GM18517 (cell line): ENCODE results near the gene TSHZ2.
"Not testable (repeated sequence)": the region's sequence is repeated elsewhere in the genome, so short reads cannot be mapped to it uniquely, and the experiment has no call there.

Experiments
- ATAC-seq: cut with Tn5 transposase; IDR thresholded peaks from one replicate; pipeline ENCODE4 v1.9.1; 2021; ENCODE audit warnings: mild to moderate bottlenecking, moderate library complexity; ENCODE audit not compliant: unreplicated experiment

Gene TSHZ2

DNA sequence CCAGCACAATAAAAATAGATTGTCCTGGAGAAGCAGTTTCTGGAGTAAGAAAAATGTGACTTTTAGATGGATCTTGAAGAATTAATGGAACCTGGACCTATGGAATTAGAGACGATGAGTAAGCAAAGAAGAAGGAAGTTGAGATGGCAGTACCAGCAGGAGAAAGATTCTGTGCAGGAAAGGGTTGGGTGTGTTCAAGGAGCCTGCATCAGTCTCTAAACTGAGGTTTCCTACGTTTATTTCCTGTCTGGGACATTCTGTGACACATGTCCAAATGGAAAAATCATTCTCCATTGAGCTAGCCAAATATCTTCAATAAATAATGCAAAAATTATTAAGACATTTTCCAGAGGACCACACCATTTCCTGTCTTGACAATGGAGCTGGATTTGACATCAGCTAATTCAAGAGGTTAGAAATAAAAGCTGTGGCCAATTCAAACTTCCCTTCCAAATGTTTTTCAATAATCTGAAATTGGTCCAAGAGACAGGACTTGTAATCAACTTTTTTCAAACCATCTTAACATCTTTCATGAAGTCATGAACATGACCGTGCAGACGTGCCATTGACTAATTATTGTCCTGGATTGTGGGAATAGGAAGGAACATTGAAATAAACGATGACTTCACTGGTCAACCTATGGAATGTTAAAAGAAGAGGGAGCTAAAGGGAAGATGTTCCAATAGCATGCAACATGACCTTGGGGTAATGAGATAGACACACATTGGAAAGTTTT lies 423.2 kb downstream of the TSHZ2 start:
- ATAC-seq: no peak

DNA sequence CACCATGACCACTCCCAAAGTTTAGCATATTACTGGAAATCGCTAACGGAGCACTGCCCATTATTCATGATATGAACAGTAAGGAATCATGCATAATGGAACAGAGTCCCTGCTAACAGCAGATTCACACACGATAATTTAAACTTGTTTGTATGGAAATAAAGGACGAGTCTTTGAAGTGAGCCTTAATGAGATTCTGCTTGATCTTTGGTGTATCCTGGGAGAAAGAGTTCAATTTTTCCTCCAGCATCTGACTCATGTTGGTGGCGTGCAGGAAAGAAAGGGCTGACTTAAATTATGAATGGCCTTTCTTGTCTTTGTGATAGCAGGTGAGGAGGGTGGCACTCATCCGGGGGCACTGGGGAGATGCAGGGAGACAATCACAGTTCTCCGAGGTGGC lies 426.9 kb downstream of the TSHZ2 start:
- no peak for ATAC-seq

DNA sequence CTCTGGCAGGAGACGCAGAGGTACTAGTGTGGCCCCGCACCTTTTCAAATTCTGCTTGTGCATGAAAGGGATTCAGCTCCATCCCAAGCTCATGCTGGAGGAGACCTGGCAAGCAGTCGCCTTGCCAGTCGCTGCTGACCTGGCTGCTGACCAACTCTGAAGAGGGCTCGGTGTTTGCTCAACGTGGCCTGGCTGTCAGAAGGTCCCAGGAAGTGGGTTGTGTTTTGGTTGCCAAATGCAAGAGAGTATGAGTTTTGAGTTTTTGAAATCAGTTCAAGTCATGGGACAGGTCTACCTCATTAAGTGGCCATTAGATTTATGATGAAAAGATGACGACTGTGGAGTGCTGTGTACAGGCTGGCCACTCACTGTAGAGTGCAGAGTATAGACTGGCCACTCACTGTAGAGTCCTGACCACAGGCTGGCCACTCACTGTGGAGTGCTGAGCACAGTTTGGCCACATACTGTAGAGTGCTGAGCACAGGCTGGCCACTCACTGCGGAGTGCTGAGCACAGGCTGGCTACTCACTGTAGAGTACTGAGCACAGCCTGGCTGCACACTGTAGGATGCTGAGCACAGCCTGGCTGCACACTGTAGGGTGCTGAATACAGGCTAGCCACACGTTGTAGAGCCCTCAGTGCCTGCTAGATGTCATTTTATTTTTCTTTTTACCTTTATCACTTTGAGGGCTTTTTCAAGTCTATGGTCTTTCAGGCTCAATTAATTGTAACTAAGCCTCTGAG lies 427.6 kb downstream of the TSHZ2 start:
- ATAC-seq: no peak

DNA sequence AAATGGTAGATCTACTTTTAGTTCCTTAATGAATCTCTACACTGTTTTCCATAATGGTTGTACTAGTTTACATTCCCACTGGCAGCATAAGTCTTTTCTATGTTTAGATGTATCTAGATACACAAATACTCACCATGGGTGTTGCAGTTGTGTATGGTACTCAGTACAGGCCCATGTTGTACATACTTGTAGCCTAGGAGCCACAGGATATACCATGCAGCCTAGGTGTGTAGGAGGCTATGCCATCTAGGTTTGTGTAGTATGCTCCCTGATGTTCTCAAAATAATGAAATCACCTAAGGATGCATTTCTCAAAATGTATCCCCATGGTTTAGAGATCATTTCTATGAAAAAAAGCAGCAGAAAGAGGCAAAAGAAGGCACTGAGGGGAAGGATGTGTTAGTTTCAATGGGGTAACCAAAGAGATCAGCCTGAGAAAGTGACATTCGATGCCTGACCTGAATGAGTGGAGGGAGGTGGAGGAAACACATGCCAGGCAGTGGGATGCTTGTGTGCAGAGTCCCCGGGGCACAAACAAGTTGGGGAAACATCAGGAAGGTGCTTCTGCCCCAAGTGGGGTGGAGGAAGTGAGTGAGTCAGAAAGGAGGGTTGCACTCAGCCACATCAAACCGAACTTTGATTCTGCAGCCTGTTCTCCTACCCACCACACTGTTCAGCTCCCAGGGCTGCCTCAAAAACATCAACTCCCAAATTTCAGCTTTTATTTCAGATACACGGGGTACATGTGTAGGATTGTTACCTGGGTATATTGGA lies 430.3 kb downstream of the TSHZ2 start:
- ATAC-seq: no peak

DNA sequence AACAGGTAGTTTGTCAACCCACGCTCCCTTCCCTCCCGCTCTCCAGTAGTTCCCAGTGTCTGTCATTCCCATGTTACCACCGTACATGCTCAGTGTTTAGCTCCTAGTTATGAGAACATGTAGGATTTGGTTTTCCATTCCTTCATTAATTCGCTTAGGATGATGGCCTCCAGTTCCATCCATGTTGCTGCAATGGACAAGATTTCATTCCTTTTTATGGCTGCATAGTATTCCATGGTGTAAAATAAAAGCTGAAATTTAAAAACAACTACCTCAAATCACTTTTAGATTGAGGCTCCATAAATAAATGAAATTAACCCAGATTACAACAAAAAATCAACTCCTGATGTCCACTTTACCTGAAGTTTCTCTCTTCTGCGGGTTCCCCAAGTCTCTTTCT lies 430.9 kb downstream of the TSHZ2 start:
- no peak for ATAC-seq

DNA sequence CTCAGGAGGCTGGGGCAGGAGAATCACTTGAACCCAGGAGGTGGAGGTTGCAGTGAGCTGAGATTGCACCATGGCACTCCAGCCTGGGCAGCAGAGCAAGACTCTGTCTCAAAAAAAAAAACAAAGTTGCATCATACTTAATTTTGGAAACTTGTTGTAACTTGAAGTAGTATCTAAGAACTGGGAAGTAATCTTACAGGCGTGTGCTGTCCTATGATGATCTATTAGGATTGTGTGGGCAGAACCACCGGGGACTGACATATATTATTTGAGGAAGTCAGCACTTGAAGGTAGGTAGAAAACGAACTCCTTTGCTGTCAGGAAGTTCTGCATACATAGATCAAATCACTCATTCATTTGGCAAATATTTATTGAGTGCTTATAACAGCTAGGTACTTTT lies 433.0 kb downstream of the TSHZ2 start:
- no peak for ATAC-seq

DNA sequence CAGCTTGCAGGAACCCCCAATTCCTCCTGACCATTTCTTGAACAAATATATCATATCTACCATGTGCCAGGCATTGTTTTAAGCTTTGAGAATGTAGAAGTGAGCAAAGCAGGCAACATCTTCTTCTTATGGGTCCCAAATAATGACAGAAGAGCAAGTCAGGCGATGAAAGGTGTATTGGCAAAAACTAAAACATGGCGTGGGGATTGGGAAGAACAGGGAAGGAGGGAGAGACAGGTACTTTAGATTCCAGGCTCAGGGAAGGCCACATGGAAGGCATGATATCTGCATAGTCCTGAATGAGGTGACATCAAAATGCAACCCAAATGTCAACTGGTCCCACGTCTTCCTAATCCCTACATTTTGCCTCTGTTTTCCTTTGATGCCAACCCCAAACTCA lies 434.4 kb downstream of the TSHZ2 start:
- no peak for ATAC-seq

DNA sequence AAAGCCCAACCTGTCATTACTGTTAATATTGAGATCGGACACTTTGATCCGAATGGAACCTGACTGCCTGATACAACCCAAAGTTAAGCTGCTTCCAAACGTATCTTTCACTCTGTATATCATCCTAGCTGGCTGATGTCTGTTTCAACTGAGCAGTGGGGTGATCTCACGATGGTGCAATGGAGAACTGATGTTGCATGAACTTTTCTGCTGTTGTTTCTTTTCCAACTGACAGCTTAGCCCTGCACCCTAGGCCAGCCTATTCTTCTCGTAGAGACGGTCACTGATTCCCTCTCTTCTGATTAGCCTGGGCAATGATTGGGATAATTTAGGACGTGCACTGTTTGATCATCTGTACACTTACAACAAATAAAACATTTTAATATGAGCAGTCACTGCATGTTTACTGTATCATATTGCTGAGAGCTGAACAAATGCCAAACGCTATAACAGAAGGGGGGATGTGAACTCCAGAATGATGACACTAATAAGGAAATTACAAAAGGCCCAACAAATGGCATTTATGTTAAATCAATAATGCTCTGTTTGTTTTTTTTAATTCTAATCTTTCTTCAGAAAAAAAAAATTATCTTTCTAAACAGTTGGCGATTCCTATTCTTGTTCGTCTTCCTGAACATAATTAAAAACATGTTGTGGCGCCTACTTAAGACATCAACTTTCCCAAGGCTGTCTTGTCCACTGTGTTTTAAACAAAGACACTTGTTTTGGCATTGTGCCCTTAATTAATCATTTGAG lies 436.7 kb downstream of the TSHZ2 start:
- no peak for ATAC-seq

DNA sequence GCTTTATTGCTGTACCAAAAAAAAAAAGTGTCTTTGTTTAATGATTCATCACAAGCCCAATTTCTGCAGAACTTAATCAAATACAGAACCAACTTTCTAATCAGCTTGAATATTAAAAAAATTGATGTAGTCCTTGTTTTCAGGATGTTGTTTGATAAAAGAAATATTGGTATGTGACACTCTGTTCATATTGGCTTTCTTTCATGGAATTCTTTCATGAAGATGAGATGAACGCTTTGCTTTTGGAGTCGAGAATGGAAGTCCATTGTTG lies 437.2 kb downstream of the TSHZ2 start:
- ATAC-seq: no peak

DNA sequence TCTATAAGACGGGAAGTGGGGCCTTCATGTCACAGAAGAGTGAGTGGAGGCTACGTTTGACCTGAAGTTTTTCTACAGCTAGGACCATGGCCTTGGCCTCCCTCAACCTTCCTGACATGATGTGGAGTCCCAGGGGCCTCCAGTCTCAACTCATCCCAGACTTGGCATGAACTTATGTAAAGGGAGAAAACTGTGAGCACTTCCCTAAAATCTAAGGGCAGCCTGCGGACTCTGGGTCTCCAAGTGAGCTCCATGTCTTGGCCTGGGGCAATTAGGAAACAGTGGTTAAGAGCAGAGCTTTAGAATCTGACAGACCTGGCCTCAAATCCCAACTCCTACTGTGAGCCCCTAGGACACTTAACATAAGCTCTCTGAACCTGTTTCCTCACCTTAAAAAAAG lies 439.0 kb downstream of the TSHZ2 start:
- ATAC-seq: no peak

DNA sequence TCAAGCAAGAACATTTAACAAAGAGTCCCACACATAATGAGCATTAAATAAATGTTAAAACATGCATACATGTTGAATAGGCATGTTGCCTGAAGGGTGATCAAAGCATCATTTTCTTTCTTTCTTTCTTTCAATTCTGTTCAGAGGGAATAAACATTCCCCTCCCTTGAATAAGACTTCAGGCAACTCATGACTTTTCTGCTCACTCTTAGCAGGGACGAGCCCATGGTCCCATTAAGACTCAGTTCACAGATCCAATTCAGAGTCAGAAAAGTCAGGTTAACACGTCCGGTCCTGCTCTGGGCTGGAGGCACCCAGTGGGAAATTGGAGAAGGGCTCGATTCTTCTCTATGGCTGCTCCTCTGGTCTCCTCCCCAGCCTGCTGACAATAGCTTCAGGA lies 439.7 kb downstream of the TSHZ2 start:
- ATAC-seq: no peak

DNA sequence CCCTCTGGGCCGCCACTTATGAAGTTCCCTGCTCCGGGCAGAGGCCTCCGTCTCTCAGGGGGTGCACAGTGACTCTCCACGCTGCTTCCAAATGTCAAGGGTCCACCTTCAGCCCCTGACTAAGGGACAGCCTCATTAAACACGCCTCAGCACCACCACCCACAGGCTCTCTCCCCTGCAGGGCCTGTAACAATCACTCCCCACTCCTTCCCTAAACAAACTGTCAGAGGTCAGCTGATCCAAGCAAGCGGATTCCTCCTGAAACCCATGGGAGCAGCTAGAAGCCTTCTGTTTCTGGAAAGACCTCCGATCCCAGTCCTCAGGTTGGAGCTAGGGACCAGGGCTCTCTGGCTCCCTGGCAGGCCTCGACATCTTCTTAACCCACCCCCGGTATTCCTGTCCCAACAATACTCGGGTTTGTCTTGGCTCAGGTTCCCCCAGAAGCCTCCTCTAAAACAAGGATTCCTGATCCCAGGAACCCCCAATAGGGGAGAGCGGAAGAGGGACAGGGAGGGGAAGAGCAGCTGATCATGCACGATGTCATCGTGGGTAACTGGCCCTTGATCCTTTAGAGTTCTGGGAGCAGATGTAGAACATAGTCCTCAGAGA lies 440.5 kb downstream of the TSHZ2 start:
- ATAC-seq: no peak

DNA sequence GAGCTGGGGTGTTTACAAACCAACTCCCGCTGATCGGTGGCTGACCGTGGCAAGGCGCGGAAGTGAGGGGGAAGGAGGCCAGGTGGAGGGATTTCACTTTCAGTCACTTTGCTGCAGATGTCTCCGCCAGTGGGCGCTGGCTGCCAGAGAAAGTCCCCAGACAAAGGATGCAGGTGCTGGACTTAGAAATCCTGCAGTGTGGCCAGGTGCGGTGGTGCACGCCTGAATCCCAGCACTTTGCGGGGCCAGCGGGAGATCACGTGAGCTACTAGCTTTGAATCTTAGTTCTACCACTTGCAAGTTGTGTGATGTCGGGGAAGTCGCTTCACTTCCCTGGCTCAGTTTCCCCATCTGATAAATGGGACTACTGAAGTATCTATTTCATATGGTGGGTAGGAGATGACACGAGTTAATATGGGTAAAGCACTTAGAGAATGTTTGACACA lies 441.1 kb downstream of the TSHZ2 start:
- peak; percentile 93 for ATAC-seq

DNA sequence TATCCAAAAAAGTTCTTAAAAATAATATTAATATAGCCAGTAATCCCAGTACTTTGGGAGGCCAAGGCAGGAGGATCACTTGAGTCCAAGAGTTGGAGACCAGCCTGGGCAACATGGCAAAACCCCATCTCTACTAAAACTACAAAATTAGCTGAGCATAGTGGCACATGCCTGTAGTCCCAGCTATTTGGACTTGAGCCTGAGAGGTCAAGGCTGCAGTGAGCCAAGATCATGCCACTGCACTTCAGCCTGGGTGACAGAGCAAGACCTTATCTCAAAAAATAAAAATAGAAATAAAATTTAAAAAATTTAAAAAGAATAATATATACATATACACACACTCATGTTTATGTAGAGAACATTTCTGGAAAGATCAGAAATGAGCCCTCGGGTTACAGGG lies 441.7 kb downstream of the TSHZ2 start:
- not testable (repeated sequence) for ATAC-seq

DNA sequence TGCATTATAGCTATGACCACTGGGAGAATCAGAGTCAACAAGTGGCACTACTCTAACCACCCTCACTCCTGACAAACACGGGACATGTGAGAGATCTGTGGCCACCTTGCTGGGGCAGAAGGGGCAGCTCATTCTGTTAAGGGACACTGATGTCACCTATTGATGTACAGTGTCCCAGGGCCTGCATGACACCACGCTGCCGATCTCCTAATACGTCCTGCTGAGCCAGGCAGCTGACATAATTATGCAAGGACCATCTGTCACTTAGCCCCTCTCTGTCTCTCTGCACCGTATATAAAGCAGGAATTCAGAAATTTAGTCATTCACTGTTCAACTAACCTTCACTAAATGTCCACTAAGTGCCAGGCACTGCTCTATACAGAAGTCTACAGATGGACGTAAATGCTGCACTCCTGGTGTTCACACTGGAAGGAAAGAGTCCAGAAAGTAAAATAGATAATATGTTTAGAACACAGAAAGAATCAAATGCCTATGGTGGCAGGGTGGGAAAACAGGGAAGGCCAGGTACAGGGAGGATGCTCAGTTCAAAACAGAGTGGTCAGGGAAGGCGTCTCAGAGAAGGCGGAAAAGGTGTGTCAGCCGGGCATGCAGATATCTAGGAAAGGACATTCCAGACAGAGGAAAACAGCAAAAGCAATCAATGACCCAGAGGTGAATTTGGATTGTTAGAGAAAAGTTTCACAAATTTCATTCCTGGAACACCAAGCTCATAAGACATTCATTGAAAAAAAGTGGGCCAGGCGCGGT lies 447.7 kb downstream of the TSHZ2 start:
- no peak for ATAC-seq

DNA sequence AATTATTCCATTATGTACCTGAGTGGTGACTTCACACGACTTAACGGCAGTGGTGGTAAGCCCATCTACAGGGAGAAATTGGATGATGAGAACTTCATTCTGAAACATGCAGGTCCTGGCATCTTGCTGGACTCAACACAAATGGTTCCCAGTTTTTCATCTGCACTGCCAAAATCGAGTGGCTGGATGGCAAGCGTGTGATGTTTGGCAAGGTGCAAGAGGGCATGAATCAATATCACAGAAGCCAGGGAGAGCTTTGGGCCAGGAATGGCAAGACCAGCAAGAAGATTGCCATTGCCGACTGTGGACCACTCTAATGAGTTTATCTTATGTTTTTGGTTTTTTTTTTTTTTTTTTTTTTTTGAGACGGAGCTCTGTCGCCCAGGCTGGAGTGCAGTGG lies 449.2 kb downstream of the TSHZ2 start:
- ATAC-seq: no peak

DNA sequence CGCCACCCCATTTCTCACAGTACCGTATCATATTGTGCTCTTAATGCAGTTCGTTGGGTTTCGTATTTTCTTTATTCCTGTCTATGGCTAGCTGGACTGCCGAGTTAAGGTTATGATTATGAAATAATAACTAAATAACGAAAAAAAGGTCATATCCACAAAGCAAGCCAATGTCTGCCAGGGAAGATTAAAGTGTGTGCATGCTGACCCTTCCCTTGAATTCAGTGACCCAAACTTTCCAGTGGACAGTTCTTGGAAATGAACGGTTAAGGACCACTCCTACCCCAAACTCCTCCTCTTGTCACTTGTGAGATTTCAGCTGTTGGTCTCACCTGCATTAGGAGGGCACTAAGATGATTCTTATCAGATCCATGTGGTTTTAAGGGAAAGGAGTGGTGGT lies 449.9 kb downstream of the TSHZ2 start:
- ATAC-seq: no peak

DNA sequence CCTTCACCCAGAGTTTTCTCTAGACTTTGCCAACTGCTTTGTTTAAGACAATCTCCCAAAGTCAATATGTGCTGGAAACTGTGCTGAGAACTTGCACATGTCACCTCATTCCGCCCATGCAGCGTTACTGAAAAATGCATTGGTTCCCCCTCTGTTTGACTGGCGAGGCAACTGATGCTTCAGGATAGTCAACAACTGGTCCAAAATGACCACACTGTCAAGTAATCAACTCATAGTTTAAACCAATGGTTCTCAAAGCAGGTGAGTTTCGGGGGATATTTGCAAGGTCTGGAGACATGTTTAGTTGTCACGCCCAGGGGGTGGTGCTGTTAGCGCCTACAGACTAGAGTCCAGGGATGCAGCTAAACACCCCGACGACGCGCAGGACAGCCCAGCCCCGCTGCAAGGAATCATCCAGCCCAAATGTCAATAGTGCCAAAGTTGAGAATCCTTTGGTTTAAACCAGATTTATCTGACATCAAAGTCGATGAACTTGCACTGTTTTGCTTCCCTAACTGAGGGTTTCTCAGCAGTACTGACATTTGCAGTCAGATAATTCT lies 451.5 kb downstream of the TSHZ2 start:
- ATAC-seq: no peak

DNA sequence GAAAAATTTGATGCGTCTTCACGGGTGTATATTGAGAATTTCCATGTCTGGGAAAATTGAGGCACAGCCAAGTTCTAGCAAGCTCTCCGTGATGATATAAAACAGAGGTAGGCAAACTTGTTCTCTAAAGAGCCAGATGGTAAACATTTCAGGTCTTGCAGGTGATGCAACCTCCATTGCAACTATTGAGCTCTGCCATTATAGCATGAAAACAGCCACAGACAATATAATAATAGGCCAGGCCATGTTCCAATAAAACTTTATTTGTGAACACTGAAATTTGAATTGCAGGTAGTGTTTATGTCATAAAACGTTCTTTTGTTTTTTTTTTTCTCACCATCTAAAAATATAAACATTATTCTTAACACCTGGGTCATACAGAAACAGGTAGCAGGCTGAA lies 453.3 kb downstream of the TSHZ2 start:
- ATAC-seq: no peak

DNA sequence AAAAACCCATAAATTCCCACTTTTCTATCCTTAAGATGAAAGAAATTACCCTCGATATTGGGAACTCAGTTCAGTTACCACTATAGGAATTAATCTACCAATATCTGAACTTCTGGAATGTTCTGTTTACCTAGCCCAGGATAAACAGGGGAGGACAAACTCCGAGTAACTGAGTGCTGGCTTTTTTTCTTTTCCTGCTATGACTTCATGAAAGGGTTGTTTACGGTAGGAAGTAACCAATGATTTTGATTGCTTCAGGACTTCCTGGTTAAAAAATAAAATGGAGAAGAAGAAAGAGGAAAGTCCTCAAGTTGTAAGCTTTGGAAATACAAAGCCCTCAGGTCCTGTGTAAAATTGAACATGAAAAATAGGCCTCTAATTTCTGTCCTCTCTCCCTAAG lies 453.8 kb downstream of the TSHZ2 start:
- no peak for ATAC-seq
